ENCODE data around the gene CTSC. TPM values are rescaled to one million over a fixed set of nuclear protein-coding genes. Genes with fewer than 3 reads are reported as not detected.

Gene CTSC
- total RNA-seq, 1 experiment from 2014 or later = 119 TPM

DNA sequence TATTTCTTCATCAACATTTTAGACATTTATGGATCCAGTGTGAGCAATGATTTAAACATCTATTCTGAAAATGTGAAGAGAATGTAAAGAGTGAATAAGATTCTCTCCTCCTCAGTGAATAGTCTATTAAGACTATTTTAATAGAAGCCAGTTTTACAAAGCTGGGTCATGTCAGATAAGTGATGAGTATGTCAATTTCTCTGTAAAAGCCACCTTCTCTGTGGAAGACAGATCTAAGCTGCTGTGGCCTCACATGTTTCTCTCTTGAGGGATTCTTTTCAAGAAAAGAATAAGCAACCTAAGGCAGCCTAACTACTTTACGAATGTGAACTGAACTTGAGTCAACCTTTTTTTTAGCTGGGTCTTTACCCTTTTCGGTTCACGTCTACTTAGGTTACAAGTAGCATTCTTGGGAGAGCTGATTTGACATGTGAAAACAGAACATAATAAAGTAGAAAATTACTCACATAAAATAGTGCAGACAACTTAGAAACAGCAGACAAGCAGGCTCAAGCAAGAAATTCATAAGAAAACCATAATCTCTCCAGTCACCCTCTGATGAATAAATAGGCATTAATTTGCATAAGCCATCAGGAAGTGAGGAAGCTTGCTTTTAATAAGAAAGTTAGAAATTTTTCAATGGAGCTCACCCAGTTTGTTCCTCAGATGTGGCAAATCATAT lies 9.9 kb downstream of the CTSC start:
- POLR2A ChIA-PET (ENCODE audit: unreplicated experiment) = no interaction called here
- no peak overlapping the region for H3K4me2 ChIP-seq
- TF ChIP-seq, protein P1, sequence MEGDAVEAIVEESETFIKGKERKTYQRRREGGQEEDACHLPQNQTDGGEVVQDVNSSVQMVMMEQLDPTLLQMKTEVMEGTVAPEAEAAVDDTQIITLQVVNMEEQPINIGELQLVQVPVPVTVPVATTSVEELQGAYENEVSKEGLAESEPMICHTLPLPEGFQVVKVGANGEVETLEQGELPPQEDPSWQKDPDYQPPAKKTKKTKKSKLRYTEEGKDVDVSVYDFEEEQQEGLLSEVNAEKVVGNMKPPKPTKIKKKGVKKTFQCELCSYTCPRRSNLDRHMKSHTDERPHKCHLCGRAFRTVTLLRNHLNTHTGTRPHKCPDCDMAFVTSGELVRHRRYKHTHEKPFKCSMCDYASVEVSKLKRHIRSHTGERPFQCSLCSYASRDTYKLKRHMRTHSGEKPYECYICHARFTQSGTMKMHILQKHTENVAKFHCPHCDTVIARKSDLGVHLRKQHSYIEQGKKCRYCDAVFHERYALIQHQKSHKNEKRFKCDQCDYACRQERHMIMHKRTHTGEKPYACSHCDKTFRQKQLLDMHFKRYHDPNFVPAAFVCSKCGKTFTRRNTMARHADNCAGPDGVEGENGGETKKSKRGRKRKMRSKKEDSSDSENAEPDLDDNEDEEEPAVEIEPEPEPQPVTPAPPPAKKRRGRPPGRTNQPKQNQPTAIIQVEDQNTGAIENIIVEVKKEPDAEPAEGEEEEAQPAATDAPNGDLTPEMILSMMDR (conservative IDR thresholded peaks at IDR 0.05) = no peak
- TF ChIP-seq EZH2 (IDR thresholded peaks at IDR 0.05; ENCODE audit: low read depth) = no peak
- 0 out of 2 replicates have a peak, but pooled peaks cover 8% of the 10 kb centered on the region for H3K79me2 ChIP-seq (ENCODE audit: low read depth)
- peaks cover 55% of the 10 kb centered on the region for H3K36me3 ChIP-seq (ENCODE audit: low read depth)
- H2AFZ ChIP-seq = no peak overlapping the region
- H3K4me1 ChIP-seq (replicated peaks; ENCODE audit: insufficient read depth) = no peaks in the 10 kb centered on the region
- CTCF ChIA-PET = no interaction called here
- H3F3A ChIP-seq (ENCODE audit: insufficient read depth, low read depth) = no peaks in the 10 kb centered on the region; the same call in 1 of the 2 replicates
- intact Hi-C loops (cut with micrococcal nuclease; ENCODE audit: unreplicated experiment) = no loop called here
- H3K27ac ChIP-seq = no peak overlapping the region
- no peaks in the 10 kb centered on the region for H3K9me3 ChIP-seq (ENCODE audit: insufficient read depth, low read depth)
- no peaks in the 10 kb centered on the region for H3K27me3 ChIP-seq (ENCODE audit: insufficient read depth, low read depth)
- no peak overlapping the region for H3K4me3 ChIP-seq
- BruUV-seq (replicated peaks) = no TSS peak
- no peak for DNase-seq
- H4K20me1 ChIP-seq (ENCODE audit: insufficient read depth) = no peaks in the 10 kb centered on the region
- H3K9me2 ChIP-seq (ENCODE audit: insufficient read depth) = no peaks in the 10 kb centered on the region

DNA sequence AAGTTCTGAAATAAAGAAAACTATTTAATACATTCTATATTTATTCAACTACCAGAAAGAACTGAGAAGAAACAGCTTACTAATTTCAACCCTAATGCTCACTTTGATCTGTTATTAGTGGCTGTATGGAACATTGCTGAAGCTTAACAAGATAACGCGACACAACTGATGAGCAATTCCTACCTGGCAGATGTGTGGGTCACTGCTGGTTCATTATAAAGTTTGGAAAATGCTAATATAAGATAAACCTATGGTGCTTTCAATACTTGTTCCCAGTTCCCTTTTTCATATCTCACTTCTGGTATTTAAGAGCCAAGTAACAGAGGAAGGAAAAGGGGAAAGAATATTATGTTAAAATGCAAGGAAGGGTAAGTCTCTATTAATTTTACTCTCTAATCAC lies 10.5 kb downstream of the CTSC start:
- intact Hi-C loops (cut with micrococcal nuclease; ENCODE audit: unreplicated experiment) = no loop called here
- H3K4me2 ChIP-seq = no peak overlapping the region
- H3K4me1 ChIP-seq (replicated peaks; ENCODE audit: insufficient read depth) = no peaks in the 10 kb centered on the region
- BruUV-seq (replicated peaks) = no TSS peak
- 0 out of 2 replicates have a peak, but pooled peaks cover 10% of the 10 kb centered on the region for H3K79me2 ChIP-seq (ENCODE audit: low read depth)
- peaks cover 53% of the 10 kb centered on the region for H3K36me3 ChIP-seq (ENCODE audit: low read depth)
- no peaks in the 10 kb centered on the region for H4K20me1 ChIP-seq (ENCODE audit: insufficient read depth)
- H3K9me3 ChIP-seq (ENCODE audit: insufficient read depth, low read depth) = no peaks in the 10 kb centered on the region
- TF ChIP-seq, protein P1 (conservative IDR thresholded peaks at IDR 0.05) = no peak
- TF ChIP-seq EZH2 (IDR thresholded peaks at IDR 0.05; ENCODE audit: low read depth) = no peak
- no peak overlapping the region for H2AFZ ChIP-seq
- H3K9me2 ChIP-seq (ENCODE audit: insufficient read depth) = no peaks in the 10 kb centered on the region
- no peaks in the 10 kb centered on the region for H3F3A ChIP-seq (ENCODE audit: insufficient read depth, low read depth)
- DNase-seq = no peak
- no peak overlapping the region for H3K4me3 ChIP-seq
- no peak overlapping the region for H3K27ac ChIP-seq
- ChIA-PET CTCF (no interaction called here), POLR2A (ENCODE audit: unreplicated experiment) (no interaction called here)
- H3K27me3 ChIP-seq (ENCODE audit: insufficient read depth, low read depth) = no peaks in the 10 kb centered on the region

DNA sequence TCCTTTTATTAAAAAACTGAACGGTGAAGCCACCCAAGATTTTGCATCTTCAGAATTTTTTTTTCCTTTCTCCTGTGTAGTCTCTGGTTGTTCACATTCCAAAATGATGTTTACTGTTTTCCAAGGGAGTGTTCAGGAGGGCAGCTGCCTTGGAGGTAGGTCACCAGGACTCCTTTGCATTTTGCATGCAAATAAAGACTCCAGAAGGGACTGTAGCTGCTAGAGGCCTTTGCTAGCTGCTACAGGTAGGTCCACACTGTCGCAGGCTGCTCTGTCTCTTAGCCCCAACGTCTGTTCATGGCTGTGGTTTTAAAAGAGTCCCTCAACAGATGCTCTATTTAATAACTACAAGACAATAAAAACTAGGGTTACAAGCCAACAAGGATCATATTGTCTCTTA lies 11.4 kb downstream of the CTSC start:
- TF ChIP-seq, protein P1 (conservative IDR thresholded peaks at IDR 0.05) = no peak
- no peak for TF ChIP-seq EZH2 (IDR thresholded peaks at IDR 0.05; ENCODE audit: low read depth)
- Histone ChIP-seq H4K20me1 (ENCODE audit: insufficient read depth) (no peaks in the 10 kb centered on the region), H3K27ac (no peak overlapping the region), H3K9me3 (ENCODE audit: insufficient read depth, low read depth) (no peaks in the 10 kb centered on the region), H3K9me2 (ENCODE audit: insufficient read depth) (no peaks in the 10 kb centered on the region), H2AFZ (no peak overlapping the region), H3K4me2 (no peak overlapping the region), H3F3A (ENCODE audit: insufficient read depth, low read depth) (no peaks in the 10 kb centered on the region), H3K4me3 (no peak overlapping the region), H3K4me1 (replicated peaks; ENCODE audit: insufficient read depth) (no peaks in the 10 kb centered on the region), H3K27me3 (ENCODE audit: insufficient read depth, low read depth) (no peaks in the 10 kb centered on the region), H3K36me3 (ENCODE audit: low read depth) (peaks cover 50% of the 10 kb centered on the region), H3K79me2 (ENCODE audit: low read depth) (0 out of 2 replicates have a peak, but pooled peaks cover 11% of the 10 kb centered on the region)
- DNase-seq = no peak
- POLR2A ChIA-PET (ENCODE audit: unreplicated experiment) = no interaction called here
- intact Hi-C loops (cut with micrococcal nuclease; ENCODE audit: unreplicated experiment) = no loop called here
- BruUV-seq (replicated peaks) = no TSS peak
- CTCF ChIA-PET = no interaction called here

Data from PC-9 (cell line).